ENCODE data around the gene NTNG2.
"Not testable (repeated sequence)": the region's sequence is repeated elsewhere in the genome, so short reads cannot be mapped to it uniquely, and the experiment has no call there.

NTNG2 gene

GRCh38 chr9:132260846-132261245 is 99.0 kb downstream of the NTNG2 start:
- Histone ChIP-seq H3K36me3 (ENCODE audit: insufficient read depth, low read length) (peaks cover 15% of the 10 kb centered on the region; the same call in 1 of the 2 replicates), H3K4me1 (ENCODE audit: control insufficient read depth, insufficient read depth, low read length, unreplicated experiment) (no peaks in the 10 kb centered on the region), H3K4me3 (ENCODE audit: low read depth, low read length) (no peak overlapping the region), H3K79me2 (ENCODE audit: control insufficient read depth, insufficient read depth, low read length, unreplicated experiment) (no peaks in the 10 kb centered on the region), H3K27ac (ENCODE audit: low read depth, low read length) (no peak overlapping the region), H2AFZ (ENCODE audit: low read length, unreplicated experiment) (no peak overlapping the region), H3K27me3 (ENCODE audit: insufficient read depth, low read length) (no peaks in the 10 kb centered on the region; the same call in 1 of the 2 replicates)

DNA sequence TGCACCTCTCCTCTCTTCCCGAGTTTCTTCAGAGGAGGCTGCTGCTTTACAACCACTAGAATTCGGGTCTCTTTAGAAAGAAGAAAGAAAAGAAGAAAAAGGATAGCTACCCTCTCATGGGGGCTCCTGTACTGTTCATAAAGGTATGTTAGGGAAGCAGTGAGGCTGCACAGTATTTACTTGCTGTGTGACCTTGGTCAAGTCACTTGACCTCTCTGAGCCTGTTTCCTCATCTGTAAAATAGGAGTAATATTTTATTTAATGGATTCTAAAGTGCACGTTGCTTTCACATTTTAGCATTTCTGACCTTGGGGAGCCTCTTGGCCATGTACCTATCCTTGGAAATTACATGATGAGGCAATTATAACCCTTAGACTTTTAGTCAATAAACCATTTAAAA is 104.2 kb downstream of the NTNG2 start:
- Histone ChIP-seq H3K4me3 (ENCODE audit: low read depth, low read length) (no peak overlapping the region), H3K36me3 (ENCODE audit: insufficient read depth, low read length) (peaks cover 29% of the 10 kb centered on the region), H3K79me2 (ENCODE audit: control insufficient read depth, insufficient read depth, low read length, unreplicated experiment) (no peaks in the 10 kb centered on the region), H3K4me1 (ENCODE audit: control insufficient read depth, insufficient read depth, low read length, unreplicated experiment) (peaks cover 3% of the 10 kb centered on the region), H3K27ac (ENCODE audit: low read depth, low read length) (no peak overlapping the region), H2AFZ (ENCODE audit: low read length, unreplicated experiment) (no peak overlapping the region), H3K27me3 (ENCODE audit: insufficient read depth, low read length) (no peaks in the 10 kb centered on the region)

DNA sequence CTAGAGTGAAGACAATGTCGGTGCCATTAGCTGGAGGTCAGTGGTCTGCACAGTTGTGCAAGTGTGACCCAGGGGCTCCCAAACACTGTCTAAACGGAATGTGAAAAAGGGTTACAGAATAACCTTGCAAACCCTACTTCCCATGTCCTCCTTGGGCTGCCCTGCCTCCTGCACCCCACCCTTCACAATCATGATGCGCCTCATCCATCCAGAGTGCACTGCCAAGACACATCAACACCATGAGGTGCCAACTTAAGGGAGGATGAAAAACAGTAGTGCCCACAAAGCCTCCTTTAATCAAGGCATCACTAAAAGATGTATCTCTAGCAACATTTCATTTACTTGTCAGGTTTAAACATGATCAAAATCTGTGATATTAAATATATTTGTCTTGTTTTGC is 105.8 kb downstream of the NTNG2 start:
- Histone ChIP-seq H2AFZ (ENCODE audit: low read length, unreplicated experiment) (no peak overlapping the region), H3K27me3 (ENCODE audit: insufficient read depth, low read length) (no peaks in the 10 kb centered on the region), H3K36me3 (ENCODE audit: insufficient read depth, low read length) (peaks cover 29% of the 10 kb centered on the region), H3K4me3 (ENCODE audit: low read depth, low read length) (no peak overlapping the region), H3K4me1 (ENCODE audit: control insufficient read depth, insufficient read depth, low read length, unreplicated experiment) (peaks cover 3% of the 10 kb centered on the region), H3K79me2 (ENCODE audit: control insufficient read depth, insufficient read depth, low read length, unreplicated experiment) (no peaks in the 10 kb centered on the region), H3K27ac (ENCODE audit: low read depth, low read length) (no peak overlapping the region)

GRCh38 chr9:132268725-132269352 is 107.0 kb downstream of the NTNG2 start:
- Histone ChIP-seq H3K79me2 (ENCODE audit: control insufficient read depth, insufficient read depth, low read length, unreplicated experiment) (no peaks in the 10 kb centered on the region), H3K27ac (ENCODE audit: low read depth, low read length) (peak overlapping the region; percentile 44; the same call in 1 of the 2 replicates), H2AFZ (ENCODE audit: low read length, unreplicated experiment) (no peak overlapping the region), H3K36me3 (ENCODE audit: insufficient read depth, low read length) (peaks cover 29% of the 10 kb centered on the region), H3K27me3 (ENCODE audit: insufficient read depth, low read length) (no peaks in the 10 kb centered on the region), H3K4me3 (ENCODE audit: low read depth, low read length) (no peak overlapping the region), H3K4me1 (ENCODE audit: control insufficient read depth, insufficient read depth, low read length, unreplicated experiment) (peaks cover 3% of the 10 kb centered on the region)

DNA sequence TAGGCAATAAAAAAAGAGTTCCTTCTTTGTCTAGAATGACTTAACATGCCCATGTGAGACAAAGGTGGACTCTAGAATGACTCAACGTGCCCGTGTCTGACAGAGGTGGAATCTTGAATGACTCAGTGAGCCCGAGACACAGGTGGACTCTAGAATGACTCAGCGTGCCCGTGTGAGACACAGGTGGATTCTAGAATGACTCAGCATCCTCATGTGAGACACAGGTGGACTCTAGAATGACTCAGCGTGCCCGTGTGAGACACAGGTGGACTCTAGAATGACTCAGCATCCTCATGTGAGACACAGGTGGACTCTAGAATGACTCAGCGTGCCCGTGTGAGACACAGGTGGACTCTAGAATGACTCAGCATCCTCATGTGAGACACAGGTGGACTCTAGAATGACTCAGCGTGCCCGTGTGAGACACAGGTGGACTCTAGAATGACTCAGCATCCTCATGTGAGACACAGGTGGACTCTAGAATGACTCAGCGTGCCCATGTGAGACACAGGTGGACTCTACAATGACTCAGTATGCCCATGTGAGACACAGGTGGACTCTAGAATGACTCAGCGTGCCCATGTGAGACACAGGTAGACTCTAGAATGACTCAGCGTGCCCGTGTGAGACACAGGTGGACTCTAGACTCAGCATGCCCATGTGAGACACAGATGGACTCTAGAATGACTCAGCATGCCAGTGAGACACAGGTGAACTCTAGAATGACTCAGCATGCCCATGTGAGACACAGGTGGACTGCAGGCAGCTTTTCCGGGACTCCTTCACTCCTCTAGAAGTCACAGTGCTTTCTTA is 108.1 kb downstream of the NTNG2 start:
- peak overlapping the region; percentile 44; the same call in 1 of the 2 replicates for H3K27ac ChIP-seq (ENCODE audit: low read depth, low read length)

DNA sequence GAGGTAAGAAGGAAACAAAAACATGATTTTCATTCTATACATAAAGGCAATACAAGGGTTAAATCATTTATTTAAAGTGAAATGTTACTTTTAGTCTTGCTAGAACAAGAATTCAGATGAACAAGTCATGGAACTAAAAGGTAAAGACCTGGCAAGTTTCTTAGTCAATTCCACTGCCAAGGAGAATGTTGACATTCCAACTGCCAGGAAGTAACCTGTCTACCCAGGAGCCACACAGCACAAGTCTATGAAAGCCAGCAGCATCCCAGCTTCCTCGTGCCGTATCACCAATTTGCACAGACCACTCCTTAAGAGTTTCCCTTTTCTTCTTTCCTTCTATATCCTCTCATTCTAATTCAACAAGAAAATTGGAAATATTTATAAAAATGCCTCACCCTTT is 113.0 kb downstream of the NTNG2 start:
- peaks cover 43% of the 10 kb centered on the region for H3K36me3 ChIP-seq (ENCODE audit: insufficient read depth, low read length)
- H3K4me1 ChIP-seq (ENCODE audit: control insufficient read depth, insufficient read depth, low read length, unreplicated experiment), result no peaks in the 10 kb centered on the region
- no peaks in the 10 kb centered on the region for H3K79me2 ChIP-seq (ENCODE audit: control insufficient read depth, insufficient read depth, low read length, unreplicated experiment)
- H2AFZ ChIP-seq (ENCODE audit: low read length, unreplicated experiment), result no peak overlapping the region
- no peak overlapping the region for H3K4me3 ChIP-seq (ENCODE audit: low read depth, low read length)
- no peak overlapping the region for H3K27ac ChIP-seq (ENCODE audit: low read depth, low read length)
- H3K27me3 ChIP-seq (ENCODE audit: insufficient read depth, low read length), result no peaks in the 10 kb centered on the region

More for the DNA sequence above, 108.1 kb downstream of the NTNG2 start:
- not testable (repeated sequence) for H3K27me3 ChIP-seq (ENCODE audit: insufficient read depth, low read length); H2AFZ ChIP-seq (ENCODE audit: low read length, unreplicated experiment); H3K4me3 ChIP-seq (ENCODE audit: low read depth, low read length); H3K79me2 ChIP-seq (ENCODE audit: control insufficient read depth, insufficient read depth, low read length, unreplicated experiment); H3K4me1 ChIP-seq (ENCODE audit: control insufficient read depth, insufficient read depth, low read length, unreplicated experiment)
- peaks cover 32% of the 10 kb centered on the region for H3K36me3 ChIP-seq (ENCODE audit: insufficient read depth, low read length)

GRCh38 chr9:132283165-132283564 is 121.3 kb downstream of the NTNG2 start:
- Histone ChIP-seq H3K79me2 (ENCODE audit: control insufficient read depth, insufficient read depth, low read length, unreplicated experiment) (no peaks in the 10 kb centered on the region), H2AFZ (ENCODE audit: low read length, unreplicated experiment) (no peak overlapping the region), H3K36me3 (ENCODE audit: insufficient read depth, low read length) (peaks cover 55% of the 10 kb centered on the region), H3K27me3 (ENCODE audit: insufficient read depth, low read length) (no peaks in the 10 kb centered on the region), H3K27ac (ENCODE audit: low read depth, low read length) (no peak overlapping the region), H3K4me1 (ENCODE audit: control insufficient read depth, insufficient read depth, low read length, unreplicated experiment) (no peaks in the 10 kb centered on the region), H3K4me3 (ENCODE audit: low read depth, low read length) (no peak overlapping the region)

- no peak overlapping the region for H3K27ac ChIP-seq (ENCODE audit: low read depth, low read length)
- H3K4me3 ChIP-seq (ENCODE audit: low read depth, low read length), result no peak overlapping the region
- H2AFZ ChIP-seq (ENCODE audit: low read length, unreplicated experiment), result no peak overlapping the region
- H3K4me1 ChIP-seq (ENCODE audit: control insufficient read depth, insufficient read depth, low read length, unreplicated experiment), result peaks cover 4% of the 10 kb centered on the region
- peaks cover 52% of the 10 kb centered on the region for H3K36me3 ChIP-seq (ENCODE audit: insufficient read depth, low read length)
- H3K79me2 ChIP-seq (ENCODE audit: control insufficient read depth, insufficient read depth, low read length, unreplicated experiment), result no peaks in the 10 kb centered on the region
- H3K27me3 ChIP-seq (ENCODE audit: insufficient read depth, low read length), result no peaks in the 10 kb centered on the region
Measured at GRCh38 chr9:132283863-132284262, 122.0 kb downstream of the NTNG2 start.

GRCh38 chr9:132287256-132287760 is 125.5 kb downstream of the NTNG2 start:
- Histone ChIP-seq H3K79me2 (ENCODE audit: control insufficient read depth, insufficient read depth, low read length, unreplicated experiment) (no peaks in the 10 kb centered on the region), H3K4me1 (ENCODE audit: control insufficient read depth, insufficient read depth, low read length, unreplicated experiment) (peaks cover 8% of the 10 kb centered on the region), H3K36me3 (ENCODE audit: insufficient read depth, low read length) (peaks cover 36% of the 10 kb centered on the region), H3K4me3 (ENCODE audit: low read depth, low read length) (no peak overlapping the region), H3K27ac (ENCODE audit: low read depth, low read length) (no peak overlapping the region), H3K27me3 (ENCODE audit: insufficient read depth, low read length) (no peaks in the 10 kb centered on the region), H2AFZ (ENCODE audit: low read length, unreplicated experiment) (no peak overlapping the region)

GRCh38 chr9:132288361-132288760 is 126.5 kb downstream of the NTNG2 start:
- Histone ChIP-seq H2AFZ (ENCODE audit: low read length, unreplicated experiment) (no peak overlapping the region), H3K27me3 (ENCODE audit: insufficient read depth, low read length) (no peaks in the 10 kb centered on the region), H3K36me3 (ENCODE audit: insufficient read depth, low read length) (peaks cover 31% of the 10 kb centered on the region), H3K79me2 (ENCODE audit: control insufficient read depth, insufficient read depth, low read length, unreplicated experiment) (no peaks in the 10 kb centered on the region), H3K4me3 (ENCODE audit: low read depth, low read length) (no peak overlapping the region), H3K27ac (ENCODE audit: low read depth, low read length) (peak overlapping the region; percentile 14; the same call in 1 of the 2 replicates), H3K4me1 (ENCODE audit: control insufficient read depth, insufficient read depth, low read length, unreplicated experiment) (peaks cover 8% of the 10 kb centered on the region)
